NCI-H2029 (cell line): ENCODE measurements around the gene ZNF367.
A peak's percentile ranks its signal among the peaks of the same experiment; 100 is the strongest.

ENCODE experiments used
- DNase-seq: peaks from one replicate; lab custom pipeline; 2025; lab: John Stamatoyannopoulos, UW

Gene ZNF367

GRCh38 chr9:96418083-96418919, at the start of gene ZNF367:
ZNF367 (minus strand) TSS chr9:96418370; CDS start chr9:96418032, 338 bp downstream.
- DNase-seq = peak; percentile 98

- no peak for DNase-seq
Measured at GRCh38 chr9:96467784-96468183, 49.6 kb upstream of the ZNF367 start.

- DNase-seq = no peak
Measured at GRCh38 chr9:96464426-96464825, 46.3 kb upstream of the ZNF367 start.

GRCh38 chr9:96462541-96462940, 44.4 kb upstream of the ZNF367 start:
- no peak for DNase-seq

GRCh38 chr9:96461336-96461735, 43.2 kb upstream of the ZNF367 start:
- no peak for DNase-seq

GRCh38 chr9:96460882-96461281, 42.7 kb upstream of the ZNF367 start:
- DNase-seq = no peak

GRCh38 chr9:96460470-96460869, 42.3 kb upstream of the ZNF367 start:
- no peak for DNase-seq

GRCh38 chr9:96459268-96460007, 41.3 kb upstream of the ZNF367 start:
- no peak for DNase-seq

GRCh38 chr9:96458226-96458625, 40.1 kb upstream of the ZNF367 start:
- DNase-seq = no peak

- DNase-seq = no peak
Measured at GRCh38 chr9:96457266-96457665, 39.1 kb upstream of the ZNF367 start.

- DNase-seq = no peak
Measured at GRCh38 chr9:96453625-96454024, 35.5 kb upstream of the ZNF367 start.

- DNase-seq = no peak
Measured at GRCh38 chr9:96450613-96451528, 32.7 kb upstream of the ZNF367 start.

GRCh38 chr9:96449845-96450612, 31.9 kb upstream of the ZNF367 start, which contains the start of gene HABP4:
HABP4 (plus strand) TSS chr9:96450169; CDS start chr9:96450280, 111 bp downstream.
- peak; percentile 91 for DNase-seq

GRCh38 chr9:96449523-96449844, 31.3 kb upstream of the ZNF367 start:
- no peak for DNase-seq

- DNase-seq = no peak
Measured at GRCh38 chr9:96448546-96449170, 30.5 kb upstream of the ZNF367 start.

- no peak for DNase-seq
Measured at GRCh38 chr9:96447406-96447805, 29.2 kb upstream of the ZNF367 start.

GRCh38 chr9:96442491-96442890, 24.3 kb upstream of the ZNF367 start:
- no peak for DNase-seq

- DNase-seq = peak; percentile 62
Measured at GRCh38 chr9:96441798-96442445, 23.8 kb upstream of the ZNF367 start.

- DNase-seq = no peak
Measured at GRCh38 chr9:96440671-96441199, 22.6 kb upstream of the ZNF367 start.

GRCh38 chr9:96437454-96437853, 19.3 kb upstream of the ZNF367 start:
- DNase-seq = no peak
